Measurements from ENCODE around the gene ELMOD3.
A peak's percentile ranks its signal among the peaks of the same experiment; 100 is the strongest.
"Not testable (repeated sequence)": the region's sequence is repeated elsewhere in the genome, so short reads cannot be mapped to it uniquely, and the experiment has no call there.

The ELMOD3 gene

GRCh38 chr2:85377083-85377482 lies 22.5 kb downstream of the ELMOD3 start:
- DNase-seq, result no peak

GRCh38 chr2:85378257-85378656 lies 23.7 kb downstream of the ELMOD3 start:
- no peak for DNase-seq

GRCh38 chr2:85380048-85380447 lies 25.5 kb downstream of the ELMOD3 start:
- no peak for DNase-seq

DNA sequence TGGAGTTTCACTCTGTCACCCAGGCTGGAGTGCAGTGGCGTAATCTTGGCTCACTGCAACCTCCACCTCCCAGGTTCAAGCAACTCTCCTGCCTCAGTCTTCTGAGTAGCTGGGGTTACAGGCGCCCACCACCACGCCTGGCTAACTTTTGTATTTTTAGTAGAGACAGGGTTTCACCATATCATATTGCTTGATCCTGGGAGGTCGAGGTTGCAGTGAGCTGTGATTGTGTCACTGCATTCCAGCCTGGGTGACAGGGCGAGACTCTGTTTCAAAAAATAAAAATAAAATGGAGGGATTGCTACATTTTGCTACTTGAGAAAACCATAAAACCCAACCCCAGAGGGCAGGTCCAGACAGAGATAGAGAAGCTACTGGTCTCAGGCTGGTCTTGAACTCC lies 28.6 kb downstream of the ELMOD3 start:
- not testable (repeated sequence) for DNase-seq

DNA sequence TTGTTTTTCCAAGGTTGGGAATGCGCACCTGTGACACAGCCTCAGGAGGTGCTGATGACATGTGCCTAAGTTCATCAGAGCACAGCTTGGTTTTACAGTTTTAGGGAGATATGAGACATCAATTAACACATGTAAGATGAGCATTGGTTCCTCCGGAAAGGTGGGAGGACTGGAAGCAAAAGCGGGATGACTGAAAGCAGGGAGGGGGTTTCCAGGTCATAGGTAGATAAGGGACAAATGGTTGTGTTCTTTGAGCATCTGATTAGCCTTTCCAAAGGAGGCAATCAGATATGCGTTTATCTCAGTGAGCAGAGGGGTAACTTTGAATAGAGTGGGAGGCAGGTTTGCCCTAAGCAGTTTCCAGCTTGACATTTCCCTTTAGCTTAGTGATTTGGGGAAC lies 29.3 kb downstream of the ELMOD3 start:
- DNase-seq, result no peak

DNA sequence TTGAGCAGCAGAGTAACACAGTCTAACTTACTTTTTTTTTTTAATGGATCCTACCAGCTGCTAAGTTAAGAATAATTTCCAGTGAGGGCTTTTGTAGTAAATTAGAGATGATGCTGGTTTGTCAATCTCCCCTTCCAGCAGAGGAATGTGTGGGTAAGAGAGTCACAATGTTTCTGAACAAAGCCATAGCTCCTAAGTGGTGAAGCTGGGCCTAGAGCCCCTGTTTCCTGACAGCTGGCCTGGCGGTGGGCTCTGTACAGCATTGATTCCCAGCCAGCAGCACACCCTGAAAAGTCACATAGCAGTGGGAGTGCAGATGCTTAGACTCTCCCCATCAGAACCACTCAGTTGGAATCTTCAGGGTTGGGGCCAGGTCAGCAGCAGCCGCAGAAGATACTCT lies 31.2 kb downstream of the ELMOD3 start:
- DNase-seq, result no peak

DNA sequence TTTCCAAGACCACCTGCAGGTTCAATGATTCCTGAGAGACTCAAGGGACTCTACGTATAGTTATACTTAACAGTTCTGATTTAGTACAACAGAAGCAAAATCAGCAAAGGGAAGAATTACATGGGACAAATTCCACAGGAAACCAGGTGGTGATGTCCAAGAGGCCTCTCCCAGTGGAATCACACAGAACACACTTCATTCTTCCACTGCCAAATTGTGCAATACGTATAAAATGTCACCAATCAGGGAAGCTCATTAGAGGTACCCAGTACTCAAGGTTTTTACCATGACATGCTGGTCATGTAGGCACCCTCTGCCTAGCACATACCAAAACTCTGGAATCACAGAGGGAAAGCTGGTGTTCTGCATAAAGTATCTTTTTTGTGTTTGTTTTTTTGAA lies 33.2 kb downstream of the ELMOD3 start:
- no peak for DNase-seq

DNA sequence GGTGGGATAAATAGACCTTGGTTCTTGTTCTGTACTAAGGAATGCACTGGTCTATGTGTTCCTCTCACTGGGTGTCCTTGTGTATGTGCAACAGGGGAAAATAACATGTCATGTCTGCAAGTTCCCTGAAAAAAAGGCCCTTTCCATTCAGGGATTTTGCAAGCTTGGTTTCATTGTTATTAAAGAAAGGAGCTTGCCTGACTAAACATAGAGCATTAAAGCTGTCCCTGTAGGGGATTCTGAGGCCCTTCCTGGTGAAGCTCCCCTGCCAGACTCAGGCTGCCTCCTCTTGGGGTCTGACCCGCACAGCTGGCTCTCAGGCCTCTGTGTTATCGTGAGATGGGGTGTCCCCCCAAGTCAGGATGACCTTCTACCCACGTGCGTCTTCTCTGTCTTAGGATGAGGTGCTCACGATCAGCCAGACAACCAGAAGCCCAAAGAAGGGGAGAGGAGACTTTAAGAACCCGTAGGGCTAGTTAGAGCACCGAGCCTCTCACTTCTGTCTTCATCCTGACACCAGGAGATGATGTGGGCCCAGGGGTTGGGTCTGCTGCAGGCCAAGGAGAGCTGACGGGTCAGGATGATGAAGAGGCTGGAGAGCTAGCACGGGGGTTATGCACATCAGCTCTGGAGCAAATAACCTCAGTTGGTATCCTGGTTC lies 34.4 kb downstream of the ELMOD3 start:
- DNase-seq, result no peak

- peak; percentile 9 for DNase-seq
Measured at GRCh38 chr2:85390941-85391669, 36.5 kb downstream of the ELMOD3 start.

DNA sequence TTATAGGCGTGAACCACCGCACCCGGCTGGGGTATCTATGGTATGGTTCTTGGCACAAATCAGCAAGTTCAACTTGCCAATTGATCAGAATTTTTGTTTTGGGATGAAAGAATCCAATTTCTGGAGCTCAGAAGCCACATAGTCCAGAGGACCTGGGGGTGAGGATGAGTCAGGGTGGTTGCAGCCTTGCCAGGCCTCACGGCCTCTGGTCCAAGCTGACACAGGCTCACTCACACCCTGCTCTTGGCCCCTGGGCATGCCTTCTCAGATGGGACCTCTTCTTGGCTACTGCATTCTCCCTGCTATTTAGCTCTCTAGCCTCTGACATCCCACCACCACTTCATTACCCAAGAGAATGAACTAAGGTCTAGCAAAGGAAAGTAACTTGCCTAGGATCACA lies 39.3 kb downstream of the ELMOD3 start:
- DNase-seq, result no peak

GRCh38 chr2:85394261-85394681 lies 39.7 kb downstream of the ELMOD3 start:
- DNase-seq, result no peak

GRCh38 chr2:85394976-85395375 lies 40.4 kb downstream of the ELMOD3 start:
- no peak for DNase-seq

- no peak for DNase-seq
Measured at GRCh38 chr2:85395912-85396475, 41.4 kb downstream of the ELMOD3 start.

DNA sequence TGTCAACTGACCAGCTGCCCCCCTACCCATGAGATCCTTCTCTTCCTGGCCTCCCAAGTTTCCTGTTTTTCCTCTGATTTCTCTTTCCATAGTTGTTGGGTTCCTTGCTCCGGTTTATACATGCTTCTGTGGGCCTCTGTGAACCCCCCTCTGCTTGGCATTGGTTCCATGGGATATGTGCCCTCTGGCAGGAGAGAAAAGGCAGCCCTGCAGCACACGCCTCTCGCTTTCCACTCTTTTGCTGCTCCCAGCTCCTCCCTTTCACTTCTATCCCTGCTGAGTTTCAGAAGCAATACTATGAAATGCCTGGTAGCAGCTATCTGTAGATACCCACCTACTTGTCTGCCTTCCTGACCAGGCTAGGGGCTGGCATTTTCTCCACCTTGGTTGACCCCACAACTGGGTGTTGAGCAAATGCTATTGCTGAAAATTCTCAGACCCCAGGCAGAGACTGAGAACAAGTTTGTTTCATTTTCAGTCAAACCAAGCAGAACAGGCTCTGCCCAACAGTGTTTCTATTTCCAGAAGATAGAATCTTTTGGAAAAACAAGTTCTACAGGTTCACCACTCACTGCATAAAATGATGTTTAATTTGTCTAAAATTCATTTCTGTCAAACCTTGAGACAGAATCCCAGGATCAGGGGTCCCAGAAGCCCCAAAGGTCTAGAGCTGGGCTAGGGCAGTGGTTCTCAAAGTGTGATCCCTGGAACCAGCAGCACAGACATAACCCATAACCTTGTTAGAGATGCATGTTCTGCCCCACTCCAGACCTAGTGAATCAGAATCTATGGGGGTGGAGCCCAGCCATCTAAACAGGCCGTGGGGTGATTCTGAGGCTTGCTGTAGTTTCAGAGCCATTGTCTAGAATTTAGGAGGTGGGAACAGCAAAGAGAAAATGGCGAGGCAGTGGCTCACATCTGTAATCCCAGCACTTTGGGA lies 42.2 kb downstream of the ELMOD3 start:
- DNase-seq, result no peak

DNA sequence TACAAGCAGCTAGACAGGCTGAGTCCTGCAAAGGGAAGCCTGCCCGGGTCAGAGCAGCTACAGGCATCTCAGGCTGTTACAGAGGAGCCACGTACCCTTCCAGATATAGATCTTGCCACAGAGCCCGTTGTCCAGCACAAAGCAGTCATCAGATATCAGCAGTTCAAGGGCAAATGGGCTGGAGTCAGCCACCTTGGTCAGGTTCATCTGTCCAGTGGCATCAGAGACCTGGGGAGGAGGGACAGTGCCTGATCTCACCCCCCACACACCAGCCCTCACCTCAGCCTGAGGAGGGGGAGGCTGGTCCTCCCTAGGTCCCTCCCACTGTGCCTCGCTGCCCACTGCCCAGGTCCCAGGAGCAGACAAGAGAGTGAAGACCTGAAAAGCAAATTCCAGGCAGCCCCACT lies 43.4 kb downstream of the ELMOD3 start:
- DNase-seq, result no peak

DNA sequence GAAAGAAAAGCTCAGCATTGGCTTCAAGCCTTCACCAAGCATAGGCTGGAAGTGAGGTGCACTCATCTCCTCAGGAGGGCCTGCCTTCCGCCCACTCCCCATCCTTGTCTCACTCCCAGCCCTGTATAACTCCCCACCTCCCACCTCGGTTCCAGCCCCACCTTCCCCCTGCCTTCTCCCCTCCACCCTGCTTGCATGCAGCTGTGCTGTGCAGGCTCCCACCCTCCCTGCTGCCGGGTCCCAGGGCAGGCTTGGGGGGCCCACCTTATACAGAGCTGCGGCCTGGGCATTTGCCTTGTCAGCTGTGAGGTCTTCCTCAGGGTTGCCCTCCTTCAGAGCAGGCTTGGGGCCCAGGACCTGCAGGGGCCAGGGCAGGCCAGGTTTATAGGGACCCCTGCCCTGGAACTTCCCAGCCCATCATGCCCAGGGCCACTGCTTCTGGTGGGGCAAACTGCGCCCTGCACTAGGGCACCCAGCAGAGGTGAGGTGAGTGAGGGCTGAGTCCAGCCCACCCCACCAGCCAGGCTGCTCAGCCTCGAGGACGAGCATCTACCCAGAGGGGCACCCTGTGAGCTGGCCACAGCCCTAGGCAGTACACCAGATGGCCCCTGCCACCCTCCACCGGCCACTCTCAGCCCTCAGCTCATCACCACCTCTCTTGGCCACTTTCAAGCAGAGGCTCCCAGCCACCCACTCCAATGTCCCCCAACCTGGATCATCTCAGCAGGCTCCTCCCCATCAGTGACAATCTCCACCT lies 44.0 kb downstream of the ELMOD3 start:
- no peak for DNase-seq

- DNase-seq, result no peak
Measured at GRCh38 chr2:85399183-85399455, 44.5 kb downstream of the ELMOD3 start.

DNA sequence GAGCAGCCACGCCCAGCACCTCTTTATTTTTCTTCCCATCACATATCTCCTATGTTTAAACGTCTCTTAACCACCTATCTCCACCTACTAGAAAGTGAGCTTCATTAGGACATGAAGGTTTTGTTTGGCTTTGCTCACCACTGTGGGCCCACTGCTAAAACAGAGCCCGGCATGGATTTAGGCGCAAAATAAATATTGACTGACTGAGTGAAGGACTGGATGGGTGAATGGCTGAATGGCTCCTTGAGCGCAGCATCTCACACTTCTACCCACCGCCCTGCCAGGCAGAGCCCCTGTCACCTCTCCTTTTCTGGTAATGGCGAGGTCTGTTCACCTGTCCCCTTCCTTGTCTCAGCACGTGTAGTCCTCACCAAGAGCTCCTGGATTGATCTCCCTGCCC lies 45.5 kb downstream of the ELMOD3 start:
- no peak for DNase-seq

DNA sequence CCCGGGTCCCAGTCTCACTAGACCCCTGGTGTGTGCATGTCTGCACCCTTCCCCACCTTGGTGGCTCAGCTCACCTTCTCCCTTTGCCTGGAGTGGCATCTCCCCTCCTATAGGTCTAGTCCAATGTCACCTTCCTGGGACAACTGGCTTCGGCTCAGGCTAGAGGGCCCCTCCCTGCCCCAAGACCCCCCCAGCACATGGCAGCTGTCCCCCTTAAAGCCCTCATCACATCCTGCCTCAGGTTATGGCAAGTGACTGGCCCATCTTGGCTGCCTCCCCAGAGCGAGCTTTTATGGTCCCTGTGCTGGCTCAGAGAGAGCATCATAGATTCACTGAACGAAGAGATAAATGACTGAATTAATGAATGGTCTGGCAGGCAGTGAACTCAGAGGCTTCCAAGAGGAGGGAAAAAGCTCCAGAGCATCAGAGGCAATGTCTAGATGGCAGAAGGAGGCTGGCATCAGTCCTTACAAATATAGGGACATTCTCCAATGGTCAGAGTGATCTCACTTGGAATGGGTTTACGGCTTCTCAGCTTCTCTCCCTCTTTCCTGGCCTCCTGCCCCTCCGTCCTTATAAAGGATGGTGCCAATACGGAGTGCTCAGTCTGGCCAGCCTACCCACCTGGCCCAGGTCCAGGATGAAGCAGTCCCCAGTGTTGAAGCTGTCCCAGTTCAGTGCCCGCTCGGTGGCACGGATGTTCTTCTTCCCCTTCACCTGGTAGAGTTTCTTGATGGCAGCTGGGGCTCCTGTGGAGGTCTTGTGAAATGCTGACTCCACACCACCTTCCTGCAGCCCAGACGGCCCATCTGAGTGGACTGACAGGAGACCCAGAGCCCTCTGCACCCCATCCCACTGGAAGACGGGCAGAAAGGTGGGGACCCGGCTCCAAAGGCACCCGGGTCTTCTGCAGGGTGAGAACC lies 46.2 kb downstream of the ELMOD3 start:
- no peak for DNase-seq

- no peak for DNase-seq
Measured at GRCh38 chr2:85401464-85401805, 46.9 kb downstream of the ELMOD3 start.

GRCh38 chr2:85401844-85402243 lies 47.3 kb downstream of the ELMOD3 start:
- DNase-seq, result no peak
